COLO829 (cell line): ENCODE data around the gene USP6.
"Not testable (repeated sequence)": the region's sequence is repeated elsewhere in the genome, so short reads cannot be mapped to it uniquely, and the experiment has no call there.

Experiments
- DNase-seq: peaks from one replicate; pipeline ENCODE4 v3.0.0; 2012; ENCODE audit warnings: low spot score

USP6 gene

DNA sequence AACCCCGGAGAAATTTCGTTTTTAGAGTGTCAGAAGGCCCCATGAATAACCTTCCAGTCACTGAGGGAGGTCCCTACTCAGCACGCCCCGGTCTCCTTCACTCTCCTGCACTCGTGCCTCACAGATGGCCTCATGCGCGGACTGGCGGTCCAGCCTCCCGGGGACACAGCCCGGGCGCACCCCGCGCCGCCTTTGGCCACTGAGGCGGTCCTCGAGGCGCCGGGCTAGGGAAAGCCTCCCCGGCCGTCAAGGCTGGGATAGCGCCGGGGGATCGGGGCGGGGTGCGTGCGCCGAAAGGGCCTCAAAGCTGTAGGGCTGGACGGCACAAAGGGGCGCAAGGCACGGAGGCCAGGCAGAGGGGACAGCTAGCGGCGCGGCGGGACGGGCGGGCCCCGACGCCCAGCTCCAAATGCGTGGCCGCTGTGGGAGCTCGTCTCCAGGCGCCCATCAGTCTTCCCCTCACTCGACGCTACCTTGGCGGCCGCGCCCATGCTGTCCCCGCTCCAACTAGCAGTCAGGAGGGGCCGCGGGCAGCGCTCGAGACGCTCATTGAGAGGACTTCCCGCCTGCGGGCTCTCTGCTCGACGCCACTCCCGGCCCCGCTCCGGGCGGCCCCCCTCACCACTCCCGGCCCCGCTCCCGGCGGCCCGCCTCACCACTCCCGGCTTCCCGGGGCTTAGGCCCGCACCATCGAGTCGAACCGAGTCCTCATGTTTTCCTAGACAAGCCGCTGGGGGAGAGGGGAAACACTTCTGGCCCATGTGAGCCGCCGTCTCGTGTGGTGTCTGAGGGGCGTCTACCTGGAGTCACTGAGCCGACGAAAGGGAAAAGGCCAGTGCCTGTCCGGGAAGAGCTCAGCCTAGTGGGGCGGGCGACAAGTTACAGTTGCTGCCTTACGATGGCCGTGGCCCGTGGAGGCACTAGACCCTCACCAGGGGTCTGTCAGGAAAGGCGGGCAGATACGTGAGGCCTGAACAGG, at the start of gene USP6:
USP6 (plus strand) TSS at position 360 of the 979 bp plus-strand sequence. CDS start 14,336 bp downstream, outside the sequence.
- DNase-seq, result no peak

- no peak for DNase-seq
These were observed 47.6 kb upstream of the USP6 start for GRCh38 chr17:5068236-5068635.

- peak; percentile 96 for DNase-seq
These were observed 46.1 kb upstream of the USP6 start for GRCh38 chr17:5069724-5070123.

DNA sequence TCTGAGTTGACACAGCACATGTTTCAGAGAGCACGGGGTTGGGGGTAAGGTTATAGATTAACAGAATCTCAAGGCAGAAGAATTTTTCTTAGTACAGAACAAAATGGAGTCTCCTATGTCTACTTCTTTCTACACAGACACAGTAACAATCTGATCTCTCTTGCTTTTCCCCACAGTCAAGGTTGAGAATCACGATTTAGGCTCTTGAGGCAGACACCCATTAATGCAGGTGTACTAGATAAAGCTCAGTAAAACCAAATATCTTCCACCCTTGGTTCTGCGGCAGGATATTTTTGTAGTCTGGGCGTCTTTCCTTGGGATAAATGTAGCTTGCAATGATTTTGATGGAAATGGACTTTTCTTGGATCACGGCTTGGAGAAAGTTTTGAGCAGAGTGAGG, 40.4 kb upstream of the USP6 start:
- DNase-seq, result not testable (repeated sequence)

DNA sequence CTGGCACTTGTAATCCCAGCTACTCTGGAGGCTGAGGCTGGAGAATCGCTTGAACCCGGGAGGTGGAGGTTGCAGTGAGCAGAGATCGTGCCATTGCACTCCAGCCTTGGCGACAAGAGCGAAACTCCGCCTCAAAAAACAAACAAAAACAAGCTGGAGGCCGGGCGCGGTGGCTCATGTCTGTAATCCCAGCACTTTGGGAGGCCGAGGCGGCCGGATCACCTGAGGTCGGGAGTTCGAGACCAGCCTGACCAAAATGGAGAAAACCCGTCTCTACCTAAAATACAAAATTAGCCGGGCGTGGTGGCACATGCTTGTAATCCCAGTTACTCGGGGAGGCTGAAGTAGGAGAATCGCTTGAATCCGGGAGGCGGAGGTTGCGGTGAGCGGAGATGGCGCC, 38.6 kb upstream of the USP6 start:
- not testable (repeated sequence) for DNase-seq

GRCh38 chr17:5077781-5078105, 38.1 kb upstream of the USP6 start:
- DNase-seq, result no peak

- DNase-seq, result no peak
These were observed 37.5 kb upstream of the USP6 start, which contains the start of gene ZFP3 for GRCh38 chr17:5078106-5079028. ZFP3 (plus strand) TSS chr17:5078467; CDS start chr17:5091505, 13,038 bp downstream.

- DNase-seq, result no peak
These were observed 35.2 kb upstream of the USP6 start for GRCh38 chr17:5080591-5080990.

DNA sequence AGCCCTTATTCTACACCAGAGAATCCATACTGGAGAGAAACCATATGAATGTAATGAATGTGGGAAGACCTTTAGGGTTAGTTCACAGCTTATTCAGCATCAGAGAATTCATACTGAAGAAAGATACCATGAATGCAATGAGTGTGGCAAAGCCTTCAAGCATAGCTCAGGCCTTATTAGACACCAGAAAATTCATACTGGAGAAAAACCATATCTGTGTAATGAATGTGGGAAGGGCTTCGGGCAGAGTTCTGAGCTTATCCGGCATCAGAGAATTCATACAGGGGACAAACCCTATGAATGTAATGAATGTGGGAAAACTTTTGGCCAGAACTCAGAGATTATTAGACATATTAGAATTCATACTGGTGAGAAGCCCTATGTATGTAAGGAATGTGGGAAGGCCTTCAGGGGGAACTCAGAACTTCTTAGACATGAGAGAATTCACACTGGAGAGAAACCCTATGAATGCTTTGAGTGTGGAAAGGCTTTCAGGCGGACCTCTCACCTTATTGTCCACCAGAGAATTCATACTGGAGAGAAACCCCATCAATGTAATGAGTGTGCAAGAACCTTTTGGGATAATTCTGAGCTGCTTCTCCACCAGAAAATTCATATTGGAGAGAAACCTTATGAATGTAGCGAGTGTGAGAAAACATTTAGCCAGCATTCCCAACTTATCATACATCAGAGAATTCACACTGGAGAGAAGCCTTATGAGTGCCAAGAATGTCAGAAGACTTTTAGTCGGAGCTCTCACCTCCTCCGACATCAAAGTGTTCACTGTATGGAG, 23.4 kb upstream of the USP6 start:
- DNase-seq, result no peak

DNA sequence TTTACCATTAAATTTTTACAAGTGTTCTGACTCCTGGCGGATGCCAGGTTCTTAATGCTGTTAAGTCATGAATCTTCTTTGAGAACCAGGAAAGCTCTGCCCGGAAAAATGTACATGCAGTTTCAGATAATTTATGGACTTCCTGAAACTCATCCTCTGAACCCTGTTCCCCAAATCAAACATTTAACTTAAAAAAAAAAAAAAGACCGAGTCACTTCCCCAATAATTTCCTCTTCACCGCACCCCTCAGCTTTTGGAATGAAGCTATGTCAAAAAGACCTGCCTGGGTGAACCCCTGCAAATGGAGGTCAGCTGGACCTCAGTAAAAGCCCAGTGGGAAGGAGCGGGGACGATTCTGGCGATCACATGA, 19.1 kb upstream of the USP6 start:
- DNase-seq, result no peak

- no peak for DNase-seq
These were observed 18.6 kb upstream of the USP6 start for GRCh38 chr17:5097101-5097834.

DNA sequence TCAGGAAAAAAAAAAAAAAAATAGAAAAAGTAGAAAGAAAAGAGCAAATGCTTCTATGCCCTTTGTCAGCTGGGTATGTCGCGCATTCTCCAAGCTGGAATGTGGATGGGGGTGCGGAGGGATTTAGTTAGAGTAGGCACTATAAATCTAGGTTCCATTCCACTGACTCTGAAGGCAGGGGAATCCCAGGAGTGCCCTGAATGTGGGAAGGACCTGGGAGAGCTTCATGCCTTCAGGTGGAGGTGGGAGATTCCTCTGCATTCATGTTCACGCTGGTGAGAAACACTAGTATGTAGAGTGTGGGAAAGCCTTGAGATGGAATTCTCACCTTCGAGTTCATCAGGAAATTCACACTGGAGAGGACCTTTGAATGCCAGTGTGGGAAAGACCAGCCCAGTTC, 16.6 kb upstream of the USP6 start:
- DNase-seq, result no peak

DNA sequence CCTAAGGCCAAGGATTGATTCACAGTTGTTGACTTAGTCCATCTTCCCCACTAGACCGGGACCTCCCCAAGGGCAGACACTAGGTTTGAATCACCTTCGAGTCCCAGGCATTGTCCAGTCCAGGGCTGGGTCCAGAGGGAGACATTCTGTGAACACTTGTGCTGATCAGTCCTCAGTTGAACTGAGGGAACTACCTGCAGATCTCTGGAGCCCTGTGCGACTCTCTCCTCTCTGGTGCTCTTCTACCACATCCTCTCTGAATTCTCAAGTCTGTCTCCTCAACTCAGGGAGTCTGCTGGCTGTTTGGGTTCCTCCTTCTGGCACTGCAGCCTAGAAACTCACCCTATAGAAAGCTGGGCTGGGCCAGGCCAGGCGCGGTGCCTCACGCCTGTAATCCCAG, 15.0 kb upstream of the USP6 start:
- DNase-seq, result no peak

GRCh38 chr17:5110816-5111215, 5.0 kb upstream of the USP6 start:
- DNase-seq, result no peak

DNA sequence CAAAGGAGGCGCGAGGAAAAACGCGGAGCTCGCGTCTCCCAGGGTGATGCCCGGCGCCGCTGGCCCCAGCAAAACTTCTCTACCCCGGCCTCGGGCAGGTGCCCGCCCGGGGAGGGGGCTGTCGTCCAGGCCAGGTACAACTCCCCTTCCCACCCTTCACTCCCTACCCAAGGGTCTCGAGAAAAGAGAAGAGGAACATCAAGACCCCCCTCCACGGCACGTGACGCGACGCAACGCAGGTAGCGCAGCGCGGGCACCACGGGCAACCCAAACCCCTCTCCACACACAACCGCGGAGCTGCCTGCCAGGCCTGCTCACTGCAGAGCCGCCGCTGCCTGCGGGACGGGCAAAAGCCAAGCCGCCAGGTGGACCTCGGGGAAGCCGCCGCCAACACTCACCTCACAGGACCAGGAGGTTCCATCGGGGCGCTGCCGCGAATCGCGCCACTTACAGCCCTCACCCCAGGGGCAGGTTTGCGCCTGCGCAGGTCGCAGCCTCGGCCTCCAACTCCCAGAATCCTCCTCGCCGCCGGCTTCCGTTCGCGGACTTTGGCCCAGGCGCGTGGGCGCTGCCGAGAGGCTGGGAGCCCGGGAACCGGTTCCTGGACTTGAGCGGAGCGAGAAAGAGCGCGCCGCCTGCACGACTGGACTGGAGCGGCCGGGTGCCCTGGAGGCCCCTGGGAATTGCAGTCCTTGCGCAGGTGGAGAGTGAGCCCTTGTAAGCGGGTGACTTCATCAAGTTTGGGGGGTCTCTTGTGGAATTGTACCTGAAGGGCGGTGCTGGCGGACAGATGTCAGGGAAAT, 4.2 kb upstream of the USP6 start, which contains the start of gene ZNF232:
ZNF232 (minus strand) TSS at position 477 of the 803 bp plus-strand sequence; CDS start at position 421, 56 bp downstream.
- DNase-seq, result peak; percentile 54

- no peak for DNase-seq
These were observed 2.4 kb downstream of the USP6 start for GRCh38 chr17:5118219-5118618.

GRCh38 chr17:5120036-5120435, 4.2 kb downstream of the USP6 start:
- no peak for DNase-seq

DNA sequence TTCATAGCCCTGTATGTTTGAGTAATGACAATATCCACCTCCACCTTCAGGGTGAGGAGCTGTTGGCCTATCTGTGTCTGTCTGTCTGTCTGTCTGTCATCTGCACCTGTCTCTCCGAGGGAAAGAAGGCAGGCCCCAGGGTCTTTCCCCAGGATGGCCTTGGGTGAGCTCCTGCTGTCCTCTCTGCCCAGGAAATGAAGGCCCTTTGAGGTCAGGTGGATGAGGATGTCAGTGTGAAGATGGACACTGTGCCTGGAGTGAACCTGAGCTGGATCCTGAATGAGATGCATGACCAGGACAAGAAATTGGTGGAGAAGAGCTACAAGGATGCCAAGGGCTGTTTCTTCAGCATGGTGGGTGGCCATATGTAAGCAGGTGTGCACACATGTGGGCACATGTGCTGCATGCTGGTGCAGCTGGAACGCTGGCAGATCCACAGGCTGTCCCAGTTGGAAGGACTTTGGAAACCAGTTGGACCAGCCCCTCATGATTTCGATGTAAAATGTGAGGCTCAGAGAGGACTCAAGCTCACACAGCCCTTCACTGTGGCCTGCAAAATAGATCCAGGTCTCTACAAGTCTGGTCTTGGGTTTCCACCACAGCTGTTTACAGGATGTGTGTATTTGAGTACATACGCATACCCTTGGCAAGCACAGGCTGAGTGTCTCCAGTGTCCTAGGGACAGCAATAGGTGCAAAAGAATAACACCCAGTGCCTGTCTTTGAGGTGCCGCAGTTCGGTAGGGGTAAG, 4.8 kb downstream of the USP6 start:
- DNase-seq, result not testable (repeated sequence)

DNA sequence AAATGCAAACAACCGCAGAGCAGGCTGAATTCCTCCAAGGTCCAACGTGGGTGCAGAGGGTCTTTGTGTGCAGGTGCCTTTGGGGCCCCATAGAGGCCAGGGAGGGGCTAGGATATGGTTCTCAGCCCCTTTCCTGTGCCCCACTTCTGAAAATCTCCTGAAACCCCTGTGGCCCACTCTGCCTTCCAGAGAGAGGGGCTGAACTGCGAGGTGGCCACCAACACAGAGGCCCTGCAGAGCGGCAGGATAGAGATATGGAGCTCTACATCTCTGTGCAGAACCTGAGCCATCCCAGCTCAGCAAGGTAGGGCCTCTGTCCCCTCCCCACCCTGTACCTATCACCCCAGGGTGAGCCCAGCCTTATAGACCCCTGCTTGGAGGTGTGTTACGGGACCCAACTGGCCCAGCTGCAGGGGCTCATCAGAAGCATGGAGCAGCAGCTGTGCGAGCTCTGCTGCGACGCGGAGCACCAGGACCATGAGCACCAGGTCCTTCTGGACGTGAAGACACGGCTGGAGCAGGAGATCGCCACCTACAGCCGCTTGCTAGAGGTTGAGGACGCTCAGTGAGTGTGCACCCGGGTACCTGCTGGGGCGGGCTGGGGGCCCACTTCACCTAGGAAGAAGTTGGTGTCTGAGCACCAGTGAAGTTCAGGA, 5.5 kb downstream of the USP6 start:
- DNase-seq, result no peak
